HepG2 (cell line): ENCODE data around the gene PIGC. TPM values are rescaled to one million over a fixed set of nuclear protein-coding genes. Genes with fewer than 3 reads are reported as not detected.

Experiments used
- ARHGAP35 ChIP-seq: sonication (generic); formaldehyde crosslinking; IDR thresholded peaks from 2 replicates; pipeline ENCODE4 v1.9.0; 2022; ENCODE audit warnings: mild to moderate bottlenecking, inconsistent platforms, moderate library complexity, missing genetic modification reagents, borderline replicate concordance
- CBX2 ChIP-seq, 2 experiments: fragments of 200-600 bp in 1 of 2; sonication (generic); formaldehyde crosslinking in 1 of 2; IDR thresholded peaks; 2 replicates each; pipeline versions ENCODE4 v1.7.0 to v1.8.1; 2018 to 2022; ENCODE audit warnings: low read depth in 2 of 2, low read length in 1 of 2, mild to moderate bottlenecking in 1 of 2, missing genetic modification reagents in 1 of 2
- E2F1 ChIP-seq: sonication (generic); formaldehyde crosslinking; IDR thresholded peaks from 2 replicates; pipeline ENCODE4 v1.5.0; 2020; ENCODE audit warnings: missing genetic modification reagents
- ESRRA ChIP-seq: sonication (generic); formaldehyde crosslinking; IDR thresholded peaks from 2 replicates; pipeline ENCODE4 v1.5.1; 2020; ENCODE audit warnings: mild to moderate bottlenecking, low read depth, missing genetic modification reagents
- FOXA1 ChIP-seq, 2 experiments: fragments of 450-650 bp in 1 of 2; sonication (generic) in 1 of 2; formaldehyde crosslinking in 1 of 2; IDR thresholded peaks; 2 replicates each; pipeline versions ENCODE4 v1.4.0 to v1.6.1; 2016 to 2020; ENCODE audit warnings: missing genetic modification reagents in 1 of 2
- FOXJ3 ChIP-seq: sonication (generic); formaldehyde crosslinking; IDR thresholded peaks from 2 replicates; pipeline ENCODE4 v1.4.0; 2020; ENCODE audit warnings: missing genetic modification reagents, mild to moderate bottlenecking, borderline replicate concordance
- MAZ ChIP-seq, 2 experiments: sonication (generic) in 1 of 2; formaldehyde crosslinking in 1 of 2; IDR thresholded peaks; 2 replicates each; pipeline versions ENCODE4 v1.5.0 to v1.6.1; 2012 to 2020; ENCODE audit warnings: low read depth in 2 of 2, mild to moderate bottlenecking in 2 of 2, borderline replicate concordance in 1 of 2, improper control_type of control experiment in 1 of 2, low read length in 1 of 2, missing genetic modification reagents in 1 of 2, moderate library complexity in 1 of 2
- NPAS2 ChIP-seq: sonication (generic); formaldehyde crosslinking; IDR thresholded peaks from 2 replicates; pipeline ENCODE4 v1.8.0; 2022; ENCODE audit warnings: mild to moderate bottlenecking, missing genetic modification reagents, borderline replicate concordance
- PAF1 ChIP-seq: IDR thresholded peaks from 2 replicates; pipeline ENCODE4 v1.6.1; 2016; ENCODE audit warnings: missing genetic modification reagents, missing compliant biosample characterization
- PHB2 ChIP-seq: fragments of 450-650 bp; IDR thresholded peaks from 2 replicates; pipeline ENCODE4 v1.6.1; 2018; ENCODE audit not compliant: partially characterized antibody
- PHF5A ChIP-seq: IDR thresholded peaks from one replicate; pipeline ENCODE4 v1.6.1; 2018; ENCODE audit warnings: low read depth, missing genetic modification reagents; ENCODE audit not compliant: unreplicated experiment
- REXO4 ChIP-seq: sonication (generic); formaldehyde crosslinking; IDR thresholded peaks from 2 replicates; pipeline ENCODE4 v1.8.0; 2022; ENCODE audit warnings: missing genetic modification reagents, mild to moderate bottlenecking, borderline replicate concordance
- RFX1 ChIP-seq: fragments of 450-650 bp; IDR thresholded peaks from 2 replicates; pipeline ENCODE4 v1.6.1; 2017
- TBP ChIP-seq: sonication (generic); formaldehyde crosslinking; IDR thresholded peaks from 2 replicates; pipeline ENCODE4 v1.5.0; 2020; ENCODE audit warnings: missing genetic modification reagents
- TFDP2 ChIP-seq: sonication (generic); formaldehyde crosslinking; IDR thresholded peaks from 2 replicates; pipeline ENCODE4 v1.4.0; 2020; ENCODE audit warnings: missing genetic modification reagents
- ZHX1 ChIP-seq: sonication (generic); formaldehyde crosslinking; IDR thresholded peaks from 2 replicates; pipeline ENCODE4 v1.8.1; 2022; ENCODE audit warnings: low read depth, mild to moderate bottlenecking, missing genetic modification reagents
- ZNF24 ChIP-seq: fragments of 450-650 bp; IDR thresholded peaks from 2 replicates; pipeline ENCODE4 v1.6.1; 2017; ENCODE audit warnings: antibody characterized with exemption, mild to moderate bottlenecking
- ZNF609 ChIP-seq: sonication (generic); formaldehyde crosslinking; IDR thresholded peaks from 2 replicates; pipeline ENCODE4 v1.4.0; 2020; ENCODE audit warnings: mild to moderate bottlenecking, missing genetic modification reagents, borderline replicate concordance
- polyA plus RNA-seq, 8 experiments: library from polyadenylated mRNA; depleted of rRNA in 3 of 8; stranded (reverse) in 7 of 8; unstranded in 1 of 8; fragments of >200 nt; fragmentation: Illumina TruSeq in 4 of 8; extraction: Trizol in 4 of 8; gene quantifications; 2 replicates each; pipeline versions ENCODE4 v1.2.1 to v1.2.3, GENCODE V29; 2011 to 2016; ENCODE audit warnings: low read depth in 4 of 8, missing spikeins in 1 of 8, mixed read lengths in 1 of 8; ENCODE audit not compliant: insufficient read depth in 1 of 8
- total RNA-seq, 5 experiments: library from RNA; depleted of rRNA; stranded (reverse); fragments of >200 nt; fragmentation: Illumina TruSeq; extraction: Trizol; gene quantifications; 2 replicates each; pipeline ENCODE4 v1.2.3, GENCODE V29; 2016; ENCODE audit warnings: low read depth in 1 of 5

The PIGC gene
- total and polyA plus RNA-seq, 2 of the 13 experiments (the other 11 are each of a cell fraction or from before 2014, with no cell fraction given), result 26.7 to 29.5 TPM

GRCh38 chr1:172443666-172444453 lies at the start of gene PIGC (continued):
- TF ChIP-seq ZHX1 (CRISPR knock-in tag), result no peak
- no peak for TF ChIP-seq REXO4
- no peak for TF ChIP-seq FOXJ3 (CRISPR knock-in tag)
- TF ChIP-seq NPAS2 (CRISPR knock-in tag), result no peak
- TF ChIP-seq ESRRA (CRISPR knock-in tag), result no peak
- TF ChIP-seq ZNF24, result no peak
- peak; percentile 70; the same call in 1 of the 2 replicates for TF ChIP-seq E2F1 (CRISPR knock-in tag)
- TF ChIP-seq FOXA1 (IDR thresholded peaks at IDR 0.05), result no peak
- no peak for TF ChIP-seq FOXA1 (CRISPR knock-in tag; IDR thresholded peaks at IDR 0.05)
- TF ChIP-seq PAF1 (CRISPR knock-in tag), result no peak
- TF ChIP-seq TBP (CRISPR knock-in tag), result no peak
- no peak for TF ChIP-seq PHF5A (CRISPR knock-in tag)
- TF ChIP-seq CBX2 (IDR thresholded peaks at IDR 0.05; ENCODE audit: low read depth, low read length), result no peak
- no peak for TF ChIP-seq CBX2 (CRISPR knock-in tag; IDR thresholded peaks at IDR 0.05; ENCODE audit: low read depth)
- TF ChIP-seq MAZ (IDR thresholded peaks at IDR 0.05; ENCODE audit: borderline replicate concordance, low read depth, low read length), result no peak
- TF ChIP-seq MAZ (CRISPR knock-in tag; IDR thresholded peaks at IDR 0.05; ENCODE audit: low read depth), result peak; percentile 77
- no peak for TF ChIP-seq PHB2
- peak; percentile 48; the same call in 1 of the 2 replicates for TF ChIP-seq ZNF609 (CRISPR knock-in tag)
- TF ChIP-seq RFX1, result no peak
- TF ChIP-seq ARHGAP35 (CRISPR knock-in tag), result peak; percentile 84; the same call in 1 of the 2 replicates
- peak; percentile 69 for TF ChIP-seq TFDP2
